Measurements from ENCODE around the gene LPP. TPM values are rescaled to one million over a fixed set of nuclear protein-coding genes. Genes with fewer than 3 reads are reported as not detected.

The LPP gene
- total RNA-seq, 1 experiment from 2014 or later: 54.0 TPM

GRCh38 chr3:188752850-188753249 lies 598.9 kb downstream of the LPP start:
- Histone ChIP-seq H3K9me2 (ENCODE audit: insufficient read depth) (no peaks in the 10 kb centered on the region), H4K20me1 (ENCODE audit: insufficient read depth) (no peaks in the 10 kb centered on the region), H3K9me3 (ENCODE audit: control insufficient read depth in 1 of 2, insufficient read depth in 1 of 2, low read depth in 1 of 2, low read length in 2 of 2) (no peaks in the 10 kb centered on the region), H3K27ac (ENCODE audit: low read depth, low read length) (no peak overlapping the region), H3K79me2 (ENCODE audit: insufficient read depth, low read length) (no peaks in the 10 kb centered on the region), H3K4me2 (ENCODE audit: low read length) (no peak overlapping the region), H3K9ac (ENCODE audit: low read length) (no peak overlapping the region), H3K36me3 (ENCODE audit: control insufficient read depth in 1 of 2, insufficient read depth in 2 of 2, low read length in 2 of 2) (no peaks in the 10 kb centered on the region), H3K27me3 (ENCODE audit: insufficient read depth, low read length) (no peaks in the 10 kb centered on the region), H2AFZ (ENCODE audit: low read depth, low read length, poor library complexity, severe bottlenecking) (no peak overlapping the region), H3K4me3 (replicated peaks in 1 of 2; ENCODE audit: low read depth in 1 of 2, low read length in 2 of 2) (no peak overlapping the region), H3K4me1 (ENCODE audit: control insufficient read depth in 1 of 2, insufficient read depth in 2 of 2, low read length in 2 of 2) (no peaks in the 10 kb centered on the region)
- intact Hi-C loops (cut with micrococcal nuclease): no loop called here
- DNase-seq (ENCODE audit: low read depth, low spot score): no peak
- ChIA-PET RAD21 (ENCODE audit: low non-redundant PET in 1 of 2, low total read pairs in 2 of 2, uncharacterized antibody in 2 of 2, unreplicated experiment in 2 of 2) (no interaction called here), POLR2A (no interaction called here), CTCF (no interaction called here)
- BruUV-seq (replicated peaks): no TSS peak
- no peak for TF ChIP-seq SIN3A (IDR thresholded peaks at IDR 0.05; ENCODE audit: low read depth)
- no peak for TF ChIP-seq EZH2 (IDR thresholded peaks at IDR 0.05)
- TF ChIP-seq JUND (IDR thresholded peaks at IDR 0.05): no peak
- no peak for TF ChIP-seq ZBTB33 (IDR thresholded peaks at IDR 0.05; ENCODE audit: extremely low read depth, insufficient replicate concordance, low read length)
- TF ChIP-seq FOSL1 (IDR thresholded peaks at IDR 0.05; ENCODE audit: low read depth): no peak
- TF ChIP-seq EGR1 (IDR thresholded peaks at IDR 0.05; ENCODE audit: low read depth): no peak
- TF ChIP-seq POLR2A (IDR thresholded peaks at IDR 0.05; ENCODE audit: borderline replicate concordance, extremely low read depth, insufficient read depth, insufficient read length): no peak
- no peak for TF ChIP-seq CBX3 (IDR thresholded peaks at IDR 0.05; ENCODE audit: low read depth)
- TF ChIP-seq CTCF (IDR thresholded peaks at IDR 0.05 in 2 of 3, conservative IDR thresholded peaks at IDR 0.05 in 1 of 3; ENCODE audit: borderline replicate concordance in 1 of 3, insufficient read depth in 1 of 3, low read depth in 2 of 3, low read length in 2 of 3): no peak
- ATAC-seq: no peak
